Measurements from ENCODE around the gene PKD1. TPM values are rescaled to one million over a fixed set of nuclear protein-coding genes. Genes with fewer than 3 reads are reported as not detected.

Gene PKD1
- total RNA-seq = 68.5 and 77.3 TPM in 2 replicates

DNA sequence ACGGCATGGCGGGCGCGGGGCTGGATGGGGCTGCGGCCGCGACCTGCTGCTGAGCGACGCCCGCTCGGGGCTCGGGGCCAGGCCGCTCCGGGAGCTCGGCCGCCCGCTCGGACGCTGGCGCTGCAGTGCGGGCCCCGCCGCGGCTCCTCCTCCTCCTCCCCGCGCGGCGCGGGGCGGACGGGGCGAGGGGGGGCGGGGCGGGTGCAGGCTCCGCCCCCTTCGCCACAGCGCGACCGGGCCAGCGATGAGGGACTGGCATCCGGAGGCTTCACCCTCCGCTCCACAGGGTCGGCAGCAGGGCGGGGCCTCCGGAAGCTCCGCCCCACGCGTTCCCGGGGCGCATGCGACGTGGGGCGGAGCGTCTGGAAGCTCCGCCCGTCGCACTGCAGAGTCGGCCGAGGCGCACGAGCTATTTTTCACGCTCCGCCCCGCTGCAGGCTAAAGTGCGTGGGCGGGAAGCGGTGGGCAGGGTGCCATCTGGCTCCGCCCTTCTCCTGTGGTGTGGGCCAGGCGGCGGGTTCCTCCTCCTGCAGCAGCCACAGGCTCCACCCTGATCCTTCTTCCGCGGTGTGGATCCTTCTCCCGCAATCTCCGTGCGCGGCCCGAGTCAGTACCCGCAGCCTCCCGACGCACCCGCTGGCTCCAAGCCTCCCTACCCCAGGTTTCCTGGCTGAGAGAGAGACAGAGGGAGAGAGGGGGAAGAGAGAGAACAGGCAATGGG, at the start of gene PKD1:
PKD1 (minus strand) TSS at position 129 of the 721 bp plus-strand sequence. CDS start 209 bp downstream, outside the sequence.
- intact Hi-C loops (cut with micrococcal nuclease) = loop anchor here (1.0 kb wide), 1 partner anchor 19 kb away; the partner anchor contains the start of gene TRAF7

DNA sequence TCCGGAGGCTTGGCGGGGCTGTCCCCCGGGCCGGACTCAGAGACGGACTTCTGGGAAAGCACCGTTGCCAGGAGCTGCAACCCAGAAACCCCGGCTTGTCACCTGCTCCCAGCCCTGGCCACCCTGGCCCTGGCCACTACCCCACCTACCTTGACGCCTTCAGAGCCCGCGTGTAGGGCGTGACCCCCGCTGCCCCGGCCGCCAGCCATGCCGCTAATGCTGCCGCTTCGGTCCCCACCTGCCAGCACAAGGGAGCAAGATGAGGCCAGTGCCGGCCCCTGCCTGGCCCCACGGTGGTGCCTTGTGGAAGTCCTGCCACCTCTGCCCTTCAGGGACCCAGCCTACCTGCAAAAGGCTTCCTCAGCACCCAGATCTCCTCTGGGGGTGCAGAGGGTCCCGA, 49.3 kb upstream of the PKD1 start:
- intact Hi-C loops (cut with micrococcal nuclease) = no loop called here

DNA sequence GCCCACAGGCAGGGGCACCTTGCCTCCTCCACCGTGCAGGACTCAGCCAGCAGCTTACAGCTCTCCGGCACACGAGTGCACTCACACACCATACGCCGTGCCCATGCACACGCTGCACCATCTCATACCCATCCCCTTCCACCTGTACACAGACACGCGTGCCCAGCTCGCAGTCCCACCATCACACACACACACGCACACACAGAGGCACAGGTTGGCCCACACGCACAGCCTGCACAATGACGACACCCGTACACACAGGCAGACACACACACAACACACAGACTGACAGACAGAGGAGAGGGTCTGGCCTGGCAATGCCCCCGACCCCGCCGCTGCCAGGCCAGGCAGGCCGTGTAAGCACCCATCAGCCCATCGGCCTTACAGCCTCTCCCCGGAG, 48.6 kb upstream of the PKD1 start:
- intact Hi-C loops (cut with micrococcal nuclease) = no loop called here

DNA sequence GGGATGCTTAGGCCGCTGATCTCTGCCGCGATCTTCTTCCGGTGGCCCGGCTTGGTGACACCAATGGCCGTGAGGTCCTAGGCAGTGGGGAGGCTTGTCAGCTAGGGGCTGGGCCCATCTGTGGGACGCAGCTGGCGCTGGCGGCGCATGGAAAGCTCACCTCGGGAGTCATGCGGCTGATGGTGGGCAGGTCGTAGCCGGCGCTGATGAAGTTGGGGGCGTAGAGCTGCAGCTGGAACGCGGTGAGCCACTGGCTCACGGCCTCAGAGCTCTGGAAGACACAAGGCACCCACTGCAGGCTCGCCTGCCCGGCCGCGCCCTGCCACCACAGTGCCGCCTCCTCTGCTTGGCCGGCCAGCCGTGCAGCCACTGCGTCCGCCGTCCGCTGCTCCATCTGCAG, 48.0 kb upstream of the PKD1 start:
- intact Hi-C loops (cut with micrococcal nuclease) = no loop called here

DNA sequence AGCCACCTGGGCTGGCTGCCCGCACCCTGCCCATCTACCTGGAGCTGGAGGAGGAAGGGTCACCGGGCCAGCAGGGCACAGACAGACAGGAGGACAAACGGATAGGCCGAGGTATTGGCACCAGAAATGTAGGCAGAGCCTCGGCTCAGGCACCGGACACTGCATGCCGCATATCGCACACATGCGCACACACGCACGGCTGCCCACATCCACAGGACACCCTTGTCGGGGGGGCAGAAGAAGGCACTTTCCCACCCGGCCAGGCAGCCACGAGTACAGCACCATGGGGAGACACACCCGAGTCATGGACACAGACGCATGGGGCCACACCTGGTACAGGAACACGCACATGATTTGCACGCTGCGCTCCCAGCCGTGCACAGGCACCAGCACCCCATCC, 46.3 kb upstream of the PKD1 start:
- intact Hi-C loops (cut with micrococcal nuclease) = no loop called here

DNA sequence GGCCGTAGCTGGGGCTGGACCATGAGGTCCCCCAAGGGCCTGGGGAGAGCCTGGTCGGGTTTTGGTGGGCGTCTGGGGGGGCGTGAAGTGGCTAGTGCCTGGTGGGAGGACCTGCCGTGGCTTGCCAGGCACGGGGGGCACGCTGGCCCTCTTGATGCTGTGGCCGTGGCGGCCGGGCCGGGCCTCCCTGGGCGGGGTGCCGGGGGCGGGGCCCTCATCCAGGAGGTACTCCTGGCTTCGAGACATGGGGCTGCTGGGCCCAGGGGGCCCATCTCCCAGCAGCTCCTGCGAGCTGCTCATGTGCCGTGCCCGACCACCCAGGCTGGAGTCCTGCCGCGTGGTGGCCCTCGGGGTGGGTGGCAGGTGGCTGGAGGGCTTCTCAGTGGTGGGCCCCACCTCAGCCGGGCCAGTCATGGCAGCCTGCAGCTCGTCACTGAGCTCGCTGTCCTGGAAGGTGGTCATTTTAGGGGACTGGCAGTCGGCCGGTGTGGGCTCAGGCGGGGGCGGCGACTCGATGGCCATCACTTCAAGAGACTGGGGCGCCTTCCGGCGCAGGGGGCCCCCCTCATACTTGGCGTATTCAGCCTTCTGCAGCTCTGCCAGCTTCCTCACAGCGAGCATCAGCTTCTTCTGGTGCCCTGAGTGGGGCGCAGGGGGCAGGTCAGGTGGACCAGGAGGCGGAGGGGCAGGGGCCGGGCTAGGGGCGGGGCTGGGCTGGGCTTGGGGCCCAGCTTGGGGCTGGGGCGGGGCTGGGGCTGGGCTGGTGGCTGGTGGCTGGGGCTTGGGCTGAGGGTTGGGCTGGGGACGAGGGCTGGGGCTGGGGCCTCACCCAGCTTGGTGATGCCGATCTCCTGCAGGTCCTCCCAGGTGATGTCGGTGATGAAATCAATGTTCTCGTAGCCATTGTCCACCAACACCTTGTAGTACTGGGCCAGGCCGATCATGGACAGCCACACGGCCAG, 45.5 kb upstream of the PKD1 start:
- intact Hi-C loops (cut with micrococcal nuclease) = no loop called here

DNA sequence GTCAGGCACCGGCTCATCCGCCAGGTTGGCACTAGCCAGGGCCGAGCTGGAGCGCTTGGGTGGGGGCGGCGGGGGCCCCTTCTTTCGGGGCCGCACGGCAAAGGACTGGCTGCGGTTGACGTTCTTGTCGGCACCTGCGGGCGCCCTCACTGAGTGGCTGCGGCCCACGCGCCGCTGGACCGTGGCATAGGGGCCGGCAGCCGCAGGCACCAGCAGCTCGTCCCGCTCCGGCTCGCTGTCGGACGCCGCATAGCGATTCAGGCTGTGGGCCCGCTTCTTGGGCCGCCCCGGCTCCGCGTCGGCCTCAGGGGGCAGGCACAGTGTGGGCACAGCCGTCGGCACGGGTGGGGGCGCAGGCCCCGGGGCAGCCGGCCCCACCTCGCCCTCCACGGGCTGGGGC, 44.8 kb upstream of the PKD1 start:
- intact Hi-C loops (cut with micrococcal nuclease) = no loop called here

DNA sequence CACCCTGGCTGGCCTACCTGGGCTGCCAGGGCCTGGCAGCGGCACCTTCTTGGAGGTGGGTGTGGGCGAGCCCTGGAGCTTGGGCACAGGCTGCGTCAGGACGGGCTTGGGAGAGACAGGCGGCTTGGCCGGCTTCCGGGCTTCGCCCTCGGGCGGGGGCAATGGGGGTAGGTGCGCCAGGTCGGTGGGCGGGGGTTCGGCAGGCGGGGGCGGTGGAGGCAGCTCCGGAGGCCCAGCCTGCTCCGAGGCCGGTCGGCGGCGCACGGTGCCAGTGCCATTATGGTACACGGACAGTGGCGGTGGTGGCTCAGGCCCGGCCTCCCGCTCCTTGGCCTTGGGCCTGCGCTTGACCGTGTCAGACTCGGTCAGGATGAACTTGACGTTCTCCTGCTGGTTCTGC, 43.9 kb upstream of the PKD1 start:
- intact Hi-C loops (cut with micrococcal nuclease) = no loop called here

DNA sequence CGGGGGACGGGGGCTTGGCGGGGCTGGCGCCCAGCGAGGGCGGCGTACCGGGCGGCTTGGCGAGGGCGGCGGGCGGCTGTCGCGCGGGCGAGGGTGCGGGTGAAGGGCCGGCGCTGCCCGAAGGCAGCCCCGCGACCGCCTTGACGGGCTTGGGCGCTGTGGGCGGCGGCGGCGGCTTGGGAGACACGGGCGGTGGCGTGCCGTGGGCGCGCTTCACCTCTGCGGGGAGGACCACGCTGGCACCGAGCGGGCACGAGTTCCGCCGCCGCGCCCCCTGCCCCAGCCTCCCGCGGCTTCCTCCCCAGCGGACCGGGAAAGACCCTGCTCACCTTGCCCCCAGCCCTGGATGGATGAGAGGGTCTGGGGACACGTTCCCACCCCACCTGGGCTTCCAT, 43.4 kb upstream of the PKD1 start:
- intact Hi-C loops (cut with micrococcal nuclease) = no loop called here

DNA sequence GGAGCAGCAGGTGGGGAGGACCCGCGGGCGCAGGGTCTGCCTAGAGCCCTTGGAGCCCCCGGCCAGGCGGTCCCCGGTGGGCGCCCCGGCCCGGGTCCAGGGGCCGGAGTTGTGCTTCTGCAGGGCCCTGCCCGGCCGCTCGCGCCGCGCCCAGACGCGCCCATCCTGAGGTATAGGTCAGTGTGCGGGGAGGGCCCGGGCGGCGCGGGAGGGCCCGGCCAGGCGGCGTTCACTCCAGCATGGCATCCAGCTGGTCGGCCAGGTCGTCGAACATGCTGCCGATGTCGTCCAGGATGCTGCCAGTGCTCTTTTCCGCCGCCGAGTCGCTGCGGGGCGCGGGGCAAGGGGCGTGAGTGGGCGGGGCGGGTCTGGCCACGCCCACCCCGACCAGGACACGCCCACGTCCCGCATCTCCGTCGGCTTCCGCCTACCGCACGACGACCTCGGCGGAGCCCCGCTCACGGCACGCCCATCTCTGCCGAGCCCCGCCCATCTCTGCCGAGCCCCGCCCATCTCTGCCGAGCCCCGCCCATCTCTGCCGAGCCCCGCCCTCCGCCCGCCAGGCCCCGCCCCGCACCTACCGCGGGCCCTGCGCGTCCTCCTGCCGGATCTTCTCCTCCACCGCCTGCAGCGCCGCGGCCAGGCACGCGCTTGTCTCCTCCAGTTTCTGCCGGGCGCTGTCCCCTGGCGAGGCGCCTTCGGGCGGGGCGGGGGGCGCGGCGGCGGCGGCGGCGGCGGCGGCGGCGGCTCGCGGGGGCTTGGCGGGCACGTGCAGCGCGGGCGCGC, 42.8 kb upstream of the PKD1 start:
- intact Hi-C loops (cut with micrococcal nuclease) = no loop called here

DNA sequence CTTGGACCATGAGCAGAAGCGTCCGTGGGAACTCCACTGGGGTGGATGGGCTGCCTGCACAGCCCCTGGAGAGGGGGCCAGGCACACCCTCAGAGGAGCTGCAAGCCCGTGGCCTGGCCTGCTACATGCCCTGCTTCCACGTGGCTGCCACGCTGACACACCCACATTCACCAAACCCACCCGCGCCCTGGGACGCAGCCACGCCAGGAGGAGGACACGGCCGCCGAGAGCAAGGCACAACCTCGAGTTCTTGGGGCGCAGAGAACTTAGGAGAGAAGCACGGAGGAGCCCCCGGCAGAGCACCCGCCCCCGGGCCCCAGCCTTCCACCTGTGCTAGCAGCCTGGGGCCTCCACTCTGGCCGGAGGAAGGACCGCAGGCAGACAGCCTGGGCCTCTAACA, 41.9 kb upstream of the PKD1 start:
- intact Hi-C loops (cut with micrococcal nuclease) = no loop called here

DNA sequence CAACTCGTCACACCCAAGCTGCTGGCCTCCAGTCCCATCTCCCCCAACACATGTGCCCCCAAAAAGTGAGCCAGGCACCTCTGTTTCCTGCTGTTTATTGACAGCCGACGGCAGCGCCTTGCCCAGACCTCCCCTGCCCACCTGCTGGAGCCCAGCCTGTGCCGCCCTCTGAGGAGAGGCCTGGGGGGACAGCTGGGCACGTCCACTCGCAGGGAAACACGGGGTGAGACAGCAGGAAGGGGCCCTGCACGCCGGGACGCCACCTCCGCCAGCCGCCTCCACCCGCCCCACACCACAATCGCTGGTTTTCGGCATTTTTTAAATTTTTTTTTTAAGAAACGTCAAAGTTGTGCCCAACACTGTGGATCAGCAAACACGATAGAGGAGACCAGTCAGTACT, 41.4 kb upstream of the PKD1 start:
- intact Hi-C loops (cut with micrococcal nuclease) = no loop called here

DNA sequence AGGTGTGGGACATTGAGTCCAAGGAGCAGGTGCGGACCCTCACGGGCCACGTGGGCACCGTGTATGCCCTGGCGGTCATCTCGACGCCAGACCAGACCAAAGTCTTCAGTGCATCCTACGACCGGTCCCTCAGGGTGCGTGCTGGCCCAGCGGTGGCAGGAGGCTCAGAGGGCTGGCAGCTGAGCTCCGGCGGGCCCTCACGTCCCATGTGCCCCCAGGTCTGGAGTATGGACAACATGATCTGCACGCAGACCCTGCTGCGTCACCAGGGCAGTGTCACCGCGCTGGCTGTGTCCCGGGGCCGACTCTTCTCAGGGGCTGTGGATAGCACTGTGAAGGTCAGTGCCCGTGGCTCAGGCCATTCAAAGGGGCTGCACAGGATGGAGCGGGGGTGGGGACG, 40.3 kb upstream of the PKD1 start:
- intact Hi-C loops (cut with micrococcal nuclease) = no loop called here

DNA sequence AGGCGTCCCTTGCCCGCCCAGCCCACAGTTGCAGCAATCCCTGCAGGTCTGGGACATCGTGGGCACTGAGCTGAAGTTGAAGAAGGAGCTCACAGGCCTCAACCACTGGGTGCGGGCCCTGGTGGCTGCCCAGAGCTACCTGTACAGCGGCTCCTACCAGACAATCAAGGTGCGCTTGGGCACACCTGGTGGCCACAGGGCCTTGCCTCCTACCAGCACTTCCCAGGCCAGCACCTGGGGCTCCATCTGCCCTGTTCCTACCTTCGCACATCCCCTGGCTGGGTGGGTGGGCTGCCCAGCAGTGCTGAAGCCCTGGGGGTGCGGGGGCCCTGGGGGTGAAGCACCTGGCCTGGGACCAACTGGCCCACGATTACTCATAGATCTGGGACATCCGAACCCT, 39.8 kb upstream of the PKD1 start:
- intact Hi-C loops (cut with micrococcal nuclease) = no loop called here

DNA sequence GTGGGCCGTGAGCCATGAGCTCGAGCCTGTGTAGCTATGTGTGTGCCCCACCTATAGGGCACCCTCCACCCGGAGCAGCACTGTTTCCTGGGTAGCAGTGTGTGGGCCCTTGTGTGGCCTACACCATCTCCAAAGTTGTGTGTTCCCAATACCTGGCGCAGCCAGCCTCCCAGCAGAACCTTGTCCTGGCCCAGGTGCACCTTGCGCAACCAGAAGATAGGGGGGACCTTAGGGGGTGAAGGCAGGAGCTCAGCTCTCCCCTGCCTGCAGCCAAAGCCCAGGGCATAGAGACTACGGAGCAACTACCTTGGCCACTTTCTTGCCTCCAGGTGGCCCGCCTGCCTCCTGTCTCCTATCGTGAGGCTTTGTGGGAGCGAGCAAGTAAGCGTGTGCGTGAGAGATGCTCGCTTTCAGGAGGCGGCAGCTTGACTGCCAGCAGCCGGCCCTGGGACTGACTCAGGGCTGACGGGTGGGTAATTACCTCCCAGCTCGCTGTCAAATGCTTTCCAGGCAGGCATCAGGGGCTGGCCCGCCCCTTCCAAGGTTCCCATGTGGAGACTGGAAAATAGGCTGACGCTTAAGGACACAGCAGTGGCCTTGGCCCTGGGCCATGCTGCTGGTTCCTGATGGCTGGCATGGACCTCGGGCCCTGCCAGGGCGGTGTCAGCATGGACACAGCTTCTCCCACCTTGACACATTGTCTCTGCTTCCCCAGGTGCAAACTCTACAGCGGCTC, 38.9 kb upstream of the PKD1 start:
- intact Hi-C loops (cut with micrococcal nuclease) = no loop called here

DNA sequence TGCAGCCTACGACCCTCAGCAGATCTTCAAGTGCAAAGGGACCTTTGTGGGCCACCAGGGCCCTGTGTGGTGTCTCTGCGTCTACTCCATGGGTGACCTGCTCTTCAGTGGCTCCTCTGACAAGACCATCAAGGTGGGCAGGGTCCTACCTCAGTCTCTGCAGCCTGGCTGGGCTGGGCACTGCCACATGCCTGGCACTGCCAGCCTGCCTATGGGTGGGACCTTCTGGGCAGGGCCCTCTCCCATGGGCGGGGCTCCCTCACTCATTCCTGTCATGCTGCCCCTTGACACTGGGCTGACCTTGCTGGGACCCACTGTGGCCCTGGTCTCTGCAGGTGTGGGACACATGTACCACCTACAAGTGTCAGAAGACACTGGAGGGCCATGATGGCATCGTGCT, 38.2 kb upstream of the PKD1 start:
- intact Hi-C loops (cut with micrococcal nuclease) = no loop called here

DNA sequence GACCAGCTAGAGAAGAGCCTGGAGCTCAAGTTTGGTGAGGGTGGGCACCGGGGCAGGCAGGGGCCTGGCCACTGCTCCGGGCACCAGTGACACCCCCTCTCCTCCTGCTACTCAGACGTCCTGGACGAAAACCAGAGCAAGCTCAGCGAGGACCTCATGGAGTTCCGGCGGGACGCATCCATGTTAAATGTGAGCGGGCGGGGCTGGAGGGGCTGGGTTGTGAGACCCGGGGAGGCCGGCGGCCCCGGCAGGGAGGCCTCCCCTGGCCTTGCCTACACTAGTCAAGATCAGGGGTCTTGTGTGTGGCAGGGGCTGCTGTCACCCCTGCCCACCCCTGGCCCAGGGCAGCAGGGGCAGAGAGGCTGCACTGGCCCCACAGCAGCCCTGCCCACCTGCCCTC, 37.7 kb upstream of the PKD1 start:
- intact Hi-C loops (cut with micrococcal nuclease) = no loop called here

DNA sequence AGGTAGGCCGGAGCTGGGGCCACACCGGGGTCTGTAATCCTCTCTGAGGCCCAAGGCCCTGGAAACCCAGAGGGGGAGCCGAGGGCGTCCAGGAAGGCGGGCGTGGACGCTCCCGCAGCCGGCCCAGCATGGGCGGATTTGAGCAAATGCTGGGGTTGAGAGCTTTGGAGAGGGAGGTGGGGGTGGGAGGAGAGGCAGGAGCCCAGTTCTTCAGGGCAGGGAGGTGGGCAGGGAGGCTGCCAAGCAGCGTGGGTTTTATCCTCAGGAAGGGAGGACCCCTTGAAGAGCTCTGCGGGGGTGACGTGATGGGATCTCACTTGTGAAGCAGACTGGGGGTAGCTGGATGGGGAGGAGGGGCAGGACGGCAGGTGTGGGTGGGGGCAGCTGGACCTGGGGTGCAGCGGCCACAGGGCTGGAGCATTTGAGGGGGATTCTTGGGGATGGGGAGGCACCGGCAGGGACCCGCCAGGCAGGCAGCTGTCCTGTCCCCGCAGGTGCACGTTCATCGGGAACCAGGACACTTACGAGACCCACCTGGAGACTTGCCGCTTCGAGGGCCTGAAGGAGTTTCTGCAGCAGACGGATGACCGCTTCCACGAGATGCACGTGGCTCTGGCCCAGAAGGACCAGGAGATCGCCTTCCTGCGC, 37.1 kb upstream of the PKD1 start:
- intact Hi-C loops (cut with micrococcal nuclease) = no loop called here

DNA sequence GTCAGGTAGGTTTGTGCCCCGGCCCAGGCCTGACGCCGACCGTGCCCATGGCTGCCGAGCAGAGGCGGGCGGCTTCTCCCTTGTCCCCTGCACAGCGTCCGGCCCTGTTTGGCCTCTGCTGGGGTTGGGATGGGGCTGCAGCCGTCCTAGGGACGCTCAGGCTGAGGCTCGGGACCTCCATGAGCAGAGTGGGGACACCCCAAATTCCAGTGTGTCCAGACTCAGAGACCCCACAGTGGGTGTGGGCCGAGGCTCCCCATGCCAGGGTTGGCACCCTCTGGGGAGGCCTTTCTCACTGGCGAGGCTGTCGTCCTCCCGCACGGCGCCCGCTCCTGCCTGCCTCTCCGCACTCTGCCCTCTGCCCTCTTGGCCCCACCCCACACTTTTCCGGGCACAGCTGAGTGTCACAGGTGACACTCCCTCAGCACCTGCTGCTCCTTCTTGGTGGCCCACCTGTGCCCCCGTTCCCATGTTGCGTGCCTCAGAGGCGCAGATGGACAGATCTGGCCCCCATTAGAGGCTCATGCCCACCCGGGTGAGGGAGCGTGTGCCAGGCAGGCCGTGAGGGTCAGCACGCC, 36.0 kb upstream of the PKD1 start:
- intact Hi-C loops (cut with micrococcal nuclease) = no loop called here

Measured in T-helper 2 cell treated with Interferon-gamma antibody and Interleukin-4, amounts not matched to agents 100 ng/mL and 5 ng/mL, for 36 hours (primary cell).